ENCODE data around the gene DOK5. TPM values are rescaled to one million over a fixed set of nuclear protein-coding genes. Genes with fewer than 3 reads are reported as not detected.

Gene DOK5
- total RNA-seq, 2 experiments from 2014 or later: not detected

GRCh38 chr20:54688476-54688875 is 213.1 kb downstream of the DOK5 start:
- CTCF ChIA-PET: no interaction called here
- no peaks in the 10 kb centered on the region for H3K4me1 ChIP-seq (ENCODE audit: insufficient read depth, low read length)
- no peak overlapping the region for H3K4me3 ChIP-seq (ENCODE audit: low read length)
- no peaks in the 10 kb centered on the region for H3K9me3 ChIP-seq (ENCODE audit: control insufficient read depth in 1 of 2, insufficient read depth in 1 of 2, low read length in 2 of 2)
- POLR2A ChIA-PET: no interaction called here
- no peak for DNase-seq
- no peaks in the 10 kb centered on the region for H3K4me1 Mint-ChIP-seq (ENCODE audit: low read depth)
- H3K36me3 ChIP-seq (ENCODE audit: insufficient read depth, low read length): no peaks in the 10 kb centered on the region
- no peaks in the 10 kb centered on the region for H3K9me3 Mint-ChIP-seq
- intact Hi-C loops (cut with DNase I, micrococcal nuclease): no loop called here
- H3K4me3 Mint-ChIP-seq: no peak overlapping the region
- H3K27me3 ChIP-seq (ENCODE audit: control insufficient read depth in 1 of 2, insufficient read depth in 2 of 2, low read length in 2 of 2): no peaks in the 10 kb centered on the region
- no peaks in the 10 kb centered on the region for H3K36me3 Mint-ChIP-seq (ENCODE audit: low read depth)
- ATAC-seq (ENCODE audit: poor library complexity): no peak
- no peak overlapping the region for H3K27ac ChIP-seq (ENCODE audit: low read depth in 1 of 2, low read length in 2 of 2)
- peaks cover 26% of the 10 kb centered on the region for H3K27me3 Mint-ChIP-seq
- no peak overlapping the region for H3K27ac Mint-ChIP-seq
- TF ChIP-seq CTCF (IDR thresholded peaks at IDR 0.05): no peak

GRCh38 chr20:54690323-54690722 is 214.9 kb downstream of the DOK5 start:
- CTCF ChIA-PET: no interaction called here
- Histone ChIP-seq H3K4me1 (ENCODE audit: insufficient read depth, low read length) (no peaks in the 10 kb centered on the region), H3K27me3 (ENCODE audit: control insufficient read depth in 1 of 2, insufficient read depth in 2 of 2, low read length in 2 of 2) (no peaks in the 10 kb centered on the region), H3K4me3 (ENCODE audit: low read length) (no peak overlapping the region), H3K27ac (ENCODE audit: low read depth in 1 of 2, low read length in 2 of 2) (no peak overlapping the region), H3K36me3 (ENCODE audit: insufficient read depth, low read length) (no peaks in the 10 kb centered on the region), H3K9me3 (ENCODE audit: control insufficient read depth in 1 of 2, insufficient read depth in 1 of 2, low read length in 2 of 2) (no peaks in the 10 kb centered on the region)
- Mint-ChIP-seq H3K27me3 (peaks cover 10% of the 10 kb centered on the region), H3K27ac (no peak overlapping the region), H3K9me3 (no peaks in the 10 kb centered on the region), H3K4me3 (no peak overlapping the region), H3K36me3 (ENCODE audit: low read depth) (no peaks in the 10 kb centered on the region), H3K4me1 (ENCODE audit: low read depth) (no peaks in the 10 kb centered on the region)
- POLR2A ChIA-PET: no interaction called here
- intact Hi-C loops (cut with DNase I, micrococcal nuclease): no loop called here
- TF ChIP-seq CTCF (IDR thresholded peaks at IDR 0.05): no peak
- ATAC-seq (ENCODE audit: poor library complexity) (no peak), DNase-seq (no peak)

- Mint-ChIP-seq H3K4me3 (no peak overlapping the region), H3K4me1 (ENCODE audit: low read depth) (no peaks in the 10 kb centered on the region), H3K27ac (no peak overlapping the region), H3K9me3 (no peaks in the 10 kb centered on the region), H3K36me3 (ENCODE audit: low read depth) (no peaks in the 10 kb centered on the region), H3K27me3 (peaks cover 8% of the 10 kb centered on the region)
- no peaks in the 10 kb centered on the region for H3K9me3 ChIP-seq (ENCODE audit: control insufficient read depth in 1 of 2, insufficient read depth in 1 of 2, low read length in 2 of 2)
- ChIA-PET POLR2A (no interaction called here), CTCF (no interaction called here)
- no peak for ATAC-seq (ENCODE audit: poor library complexity)
- no peak for TF ChIP-seq CTCF (IDR thresholded peaks at IDR 0.05)
- intact Hi-C loops (cut with DNase I, micrococcal nuclease): no loop called here
- no peak overlapping the region for H3K27ac ChIP-seq (ENCODE audit: low read depth in 1 of 2, low read length in 2 of 2)
- no peak overlapping the region for H3K4me3 ChIP-seq (ENCODE audit: low read length)
- no peak for DNase-seq
- no peaks in the 10 kb centered on the region for H3K36me3 ChIP-seq (ENCODE audit: insufficient read depth, low read length)
- H3K27me3 ChIP-seq (ENCODE audit: control insufficient read depth in 1 of 2, insufficient read depth in 2 of 2, low read length in 2 of 2): no peaks in the 10 kb centered on the region
- H3K4me1 ChIP-seq (ENCODE audit: insufficient read depth, low read length): no peaks in the 10 kb centered on the region
Observed at GRCh38 chr20:54691327-54691726, 215.9 kb downstream of the DOK5 start.
